Upper lobe of left lung (tissue), 4 donors: ENCODE results near the gene WNT16.

Source experiments
- CTCF ChIP-seq, 6 experiments: fragments of 450-650 bp in 4 of 6; fragments of 200-600 bp in 2 of 6; sonication (generic) in 2 of 6; IDR thresholded peaks; one replicate each; pipeline ENCODE4 v1.5.1; 2016 to 2019; ENCODE audit warnings: antibody characterized with exemption in 6 of 6
- EP300 ChIP-seq, 4 donors: sonication (generic); formaldehyde crosslinking; IDR thresholded peaks; one replicate each; pipeline ENCODE4 v1.5.1; 2017; ENCODE audit warnings: antibody characterized with exemption in 4 of 4, control low read depth in 2 of 4
- POLR2A ChIP-seq, 4 donors: fragments of 450-650 bp; IDR thresholded peaks; one replicate each; pipeline ENCODE4 v1.5.1; 2016 to 2017; ENCODE audit warnings: antibody characterized with exemption in 4 of 4, mild to moderate bottlenecking in 2 of 4
- POLR2AphosphoS5 ChIP-seq, 2 donors: sonication (generic); formaldehyde crosslinking; IDR thresholded peaks; one replicate each; pipeline ENCODE4 v1.5.1; 2017; ENCODE audit warnings: antibody characterized with exemption in 2 of 2

GRCh38 chr7:121282129-121282528 is 46.7 kb upstream of the WNT16 start:
- no peak for TF ChIP-seq POLR2A (IDR thresholded peaks at IDR 0.05)
- TF ChIP-seq CTCF (IDR thresholded peaks at IDR 0.05), result no peak
- no peak for TF ChIP-seq EP300 (IDR thresholded peaks at IDR 0.05)
- no peak for TF ChIP-seq POLR2AphosphoS5 (IDR thresholded peaks at IDR 0.05)
